GM19372 (cell line): ENCODE measurements around the gene NT5C3B.
"Not testable (repeated sequence)": the region's sequence is repeated elsewhere in the genome, so short reads cannot be mapped to it uniquely, and the experiment has no call there.

Experiments
- ATAC-seq: cut with Tn5 transposase; IDR thresholded peaks from one replicate; pipeline ENCODE4 v1.9.1; 2021; ENCODE audit warnings: mild to moderate bottlenecking, low read depth, moderate library complexity; ENCODE audit not compliant: unreplicated experiment

NT5C3B gene

GRCh38 chr17:41840781-41841180 lies 4.7 kb upstream of the NT5C3B start:
- ATAC-seq: not testable (repeated sequence)

DNA sequence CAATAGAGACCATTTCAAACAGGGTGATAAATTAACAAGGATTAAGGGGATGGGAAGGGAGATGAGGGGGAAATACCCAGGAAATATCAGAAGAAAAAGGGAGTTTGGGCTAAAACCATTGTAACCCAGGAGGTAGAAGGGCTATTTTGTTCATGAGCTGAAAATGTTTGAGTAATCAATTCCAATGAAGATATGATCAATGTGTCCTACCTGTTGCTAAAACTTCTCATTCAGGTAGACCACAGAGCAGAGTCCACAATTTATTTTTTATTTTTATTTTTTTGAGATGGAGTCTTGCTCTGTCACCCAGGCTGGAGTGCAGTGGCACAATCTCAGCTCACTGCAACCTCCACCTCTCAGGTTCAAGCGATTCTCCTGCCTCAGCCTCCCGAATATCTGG lies 3.4 kb upstream of the NT5C3B start:
- not testable (repeated sequence) for ATAC-seq

GRCh38 chr17:41837761-41838538 lies 1.9 kb upstream of the NT5C3B start, which contains the start of gene KLHL10:
Gene KLHL10, plus strand, starts transcription at chr17:41837825. Its CDS starts 108 bp downstream, at chr17:41837933.
- no peak for ATAC-seq

- ATAC-seq: no peak
Measured at GRCh38 chr17:41836550-41837196, 641 bp upstream of the NT5C3B start.

- ATAC-seq: no peak
Measured at GRCh38 chr17:41835214-41835799, 725 bp downstream of the NT5C3B start.

DNA sequence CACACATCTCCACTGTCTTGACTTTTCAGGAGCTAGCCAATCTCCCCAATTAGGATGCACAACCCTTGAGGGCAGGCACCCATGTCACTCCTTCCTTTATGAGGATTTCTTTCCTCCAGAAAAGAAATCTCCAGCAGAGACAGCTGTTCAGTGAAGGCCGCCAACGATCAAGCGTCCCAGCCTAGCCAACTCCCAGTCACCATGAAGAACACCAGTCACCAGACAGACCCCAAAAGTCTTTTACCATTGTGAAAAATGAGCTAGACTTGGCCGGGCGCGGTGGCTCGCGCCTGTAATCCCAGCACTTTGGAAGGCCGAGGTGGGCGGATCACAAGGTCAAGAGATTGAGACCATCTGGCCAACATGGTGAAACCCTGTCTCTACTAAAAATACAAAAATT lies 6.1 kb downstream of the NT5C3B start:
- not testable (repeated sequence) for ATAC-seq

DNA sequence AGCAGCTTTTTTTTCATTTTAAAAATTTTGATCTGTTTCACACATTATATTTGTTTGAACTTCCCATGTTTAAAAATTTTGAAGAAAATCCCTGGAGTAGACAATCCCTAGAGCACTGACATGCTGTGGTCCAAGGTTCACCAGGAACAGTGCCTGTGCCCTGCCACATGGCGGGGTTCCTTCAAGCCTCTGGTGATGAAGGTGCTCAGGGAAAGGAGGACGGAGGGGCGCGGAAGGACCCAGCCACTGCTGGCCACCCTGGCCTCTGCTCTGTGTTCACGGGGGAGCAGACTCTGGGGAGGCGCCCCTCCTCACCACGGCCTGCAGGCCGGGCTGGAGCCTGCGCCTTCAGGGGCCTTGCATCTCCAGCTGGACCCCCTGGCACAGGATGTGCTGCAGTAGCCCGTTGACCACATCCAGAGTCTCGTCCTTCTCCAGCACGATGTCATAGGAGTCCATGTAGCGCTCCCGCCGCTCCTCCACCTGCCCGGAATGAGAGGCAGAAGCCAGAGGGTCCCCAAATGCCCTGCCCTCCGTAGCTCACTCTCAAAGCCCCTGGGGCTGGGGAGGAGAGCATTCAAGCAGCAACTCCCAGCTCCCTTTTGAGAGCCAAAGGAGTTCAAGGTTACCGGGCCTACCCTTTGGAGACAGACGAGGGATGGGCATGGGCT lies 10.7 kb downstream of the NT5C3B start:
- ATAC-seq: no peak

DNA sequence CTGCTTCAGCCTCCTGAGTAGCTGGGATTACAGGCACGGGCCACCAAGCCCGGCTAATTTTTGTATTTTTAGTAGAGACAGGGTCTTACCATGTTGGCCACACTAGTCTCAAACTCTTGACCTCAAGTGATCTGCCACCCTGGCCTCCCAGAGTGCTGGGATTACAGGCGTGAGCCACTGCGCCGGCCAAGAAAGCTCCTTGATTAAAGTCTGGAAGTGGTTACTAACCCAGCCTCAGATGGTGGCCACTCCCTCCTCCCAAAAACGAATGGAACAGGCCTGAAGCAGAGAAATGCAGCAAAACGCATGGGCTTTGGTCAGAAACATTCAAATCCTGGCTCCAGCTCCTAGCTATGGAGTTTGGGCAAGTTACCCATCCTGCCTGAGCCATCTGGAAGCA lies 11.9 kb downstream of the NT5C3B start:
- no peak for ATAC-seq

DNA sequence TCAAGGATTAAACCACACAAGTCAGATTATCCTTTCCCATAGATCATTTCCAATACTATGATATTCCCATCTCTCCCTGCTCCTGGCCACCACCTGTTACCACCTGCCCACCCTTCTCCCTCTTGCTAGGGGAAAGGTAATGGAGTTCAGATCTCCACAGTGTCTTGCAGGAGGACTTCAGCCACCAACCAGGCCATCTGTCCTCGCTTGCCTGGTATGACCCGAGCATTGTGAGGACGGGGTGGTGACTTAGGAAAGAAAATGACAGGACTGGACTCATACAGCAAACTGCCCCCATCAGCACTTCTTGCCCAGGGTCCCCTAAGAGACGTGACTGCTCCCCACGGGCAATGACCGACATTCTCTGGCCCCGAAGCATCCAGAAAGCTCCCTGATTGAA lies 12.5 kb downstream of the NT5C3B start:
- ATAC-seq: no peak

DNA sequence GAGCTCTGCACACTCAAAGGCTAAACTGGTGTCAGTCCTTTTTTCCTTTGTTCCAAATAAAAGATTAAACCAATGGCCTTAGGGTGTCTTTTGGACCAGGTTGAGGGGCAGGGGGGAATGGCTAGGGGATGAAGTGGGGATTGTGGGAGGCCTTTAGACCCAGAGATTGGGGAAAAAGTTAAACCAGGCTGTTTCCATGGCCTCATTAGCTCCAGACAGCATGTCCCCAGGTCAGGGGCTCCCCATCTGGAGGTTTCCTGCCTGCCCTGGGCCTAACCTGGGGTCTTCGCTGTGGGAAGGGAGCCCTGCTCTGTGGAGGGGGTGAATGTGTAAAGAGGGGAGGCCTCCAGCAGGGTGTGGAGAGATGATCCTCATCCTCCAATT lies 12.9 kb downstream of the NT5C3B start:
- no peak for ATAC-seq

GRCh38 chr17:41822216-41823140 lies 13.6 kb downstream of the NT5C3B start:
- no peak for ATAC-seq

GRCh38 chr17:41821776-41822175 lies 14.3 kb downstream of the NT5C3B start:
- ATAC-seq: no peak

GRCh38 chr17:41818024-41818423 lies 18.0 kb downstream of the NT5C3B start:
- no peak for ATAC-seq

- ATAC-seq: no peak
Measured at GRCh38 chr17:41816637-41817320, 19.3 kb downstream of the NT5C3B start.

- no peak for ATAC-seq
Measured at GRCh38 chr17:41814195-41814594, 21.8 kb downstream of the NT5C3B start.

GRCh38 chr17:41813699-41814124 lies 22.3 kb downstream of the NT5C3B start:
- no peak for ATAC-seq

DNA sequence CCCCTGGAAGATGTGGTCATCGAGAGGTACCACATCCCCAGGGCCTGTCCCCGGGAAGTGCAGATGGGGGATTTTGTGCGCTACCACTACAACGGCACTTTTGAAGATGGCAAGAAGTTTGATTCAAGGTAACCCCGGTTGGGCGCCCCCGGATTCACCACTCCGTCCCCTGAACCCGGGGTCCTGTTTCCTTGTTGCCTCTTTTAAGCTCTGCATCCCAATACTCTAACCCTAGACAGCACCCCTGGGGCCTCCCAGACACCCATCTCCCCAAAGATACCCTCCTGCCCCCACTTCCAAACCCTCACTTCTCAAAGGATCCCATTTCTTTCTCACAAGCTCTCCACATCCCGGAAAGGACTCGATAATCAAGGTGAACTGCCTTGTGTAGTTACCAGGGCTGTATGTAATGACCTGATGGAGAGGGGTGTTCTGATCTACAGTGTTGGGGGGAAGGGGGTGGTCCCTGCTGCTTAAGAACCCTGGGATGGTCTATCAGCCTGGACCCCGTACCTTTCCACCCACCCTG lies 22.8 kb downstream of the NT5C3B start:
- ATAC-seq: no peak

GRCh38 chr17:41812381-41813151 lies 23.5 kb downstream of the NT5C3B start, which contains the start of gene FKBP10:
Gene FKBP10, plus strand, starts transcription at chr17:41813004. Its CDS starts 31 bp downstream, at chr17:41813035.
- ATAC-seq: no peak
